Measurements from ENCODE around the gene TAGAP. TPM values are rescaled to one million over a fixed set of nuclear protein-coding genes. Genes with fewer than 3 reads are reported as not detected.
A peak's percentile ranks its signal among the peaks of the same experiment; 100 is the strongest.

Gene TAGAP
- total and polyA plus RNA-seq, 2 donors (not counting 1 experiment from before 2014, with no cell fraction given): 167 to 242 TPM

GRCh38 chr6:159090530-159091480 is 46.0 kb upstream of the TAGAP start:
- no peak overlapping the region for H3K4me2 ChIP-seq (replicated peaks; ENCODE audit: low read depth, low read length, poor library complexity, severe bottlenecking)
- no peak overlapping the region for H3K27ac ChIP-seq (ENCODE audit: low read length in 2 of 2)
- Mint-ChIP-seq H3K27ac (peak overlapping the region; percentile 70), H3K27me3 (no peaks in the 10 kb centered on the region), H3K4me1 (peaks cover 42% of the 10 kb centered on the region), H3K4me3 (no peak overlapping the region), H3K9me3 (ENCODE audit: insufficient read depth) (no peaks in the 10 kb centered on the region)
- ChIA-PET CTCF (interaction anchor here (0.9 to 2.5 kb wide), 5 partner anchors 10 to 51 kb away, joined by 3 to 10 read pairs (median 4); no protein-coding TSS in a partner anchor), POLR2A (interaction anchor here (0.6 to 1.4 kb wide), 3 partner anchors 11 to 227 kb away, joined by 3 to 6 read pairs (median 5); no protein-coding TSS in a partner anchor)
- H2AFZ ChIP-seq (ENCODE audit: insufficient read depth, low read depth, low read length, poor library complexity, severe bottlenecking): no peak overlapping the region
- no peak overlapping the region for H3K9ac ChIP-seq (ENCODE audit: low read length)
- ATAC-seq (ENCODE audit: low read depth) (no peak), DNase-seq (no peak)
- H3K27me3 ChIP-seq (replicated peaks in 1 of 4; ENCODE audit: control extremely low read depth in 1 of 4, control insufficient read depth in 3 of 4, insufficient read depth in 4 of 4, low read length in 3 of 4): no peaks in the 10 kb centered on the region
- H3K36me3 ChIP-seq (replicated peaks in 1 of 2; ENCODE audit: control extremely low read depth in 1 of 2, control insufficient read depth in 1 of 2, extremely low read depth in 1 of 2, insufficient read depth in 2 of 2, low read length in 1 of 2): no peaks in the 10 kb centered on the region
- TF ChIP-seq EZH2 (IDR thresholded peaks at IDR 0.05; ENCODE audit: borderline replicate concordance, insufficient read depth, low read depth, low read length, poor library complexity, severe bottlenecking) (no peak), CTCF (IDR thresholded peaks at IDR 0.05) (no peak)
- 91% methylated on average over 10 of the region's 10 CpGs for WGBS (ENCODE audit: insufficient coverage)
- H3K4me1 ChIP-seq (ENCODE audit: control insufficient read depth in 2 of 2, insufficient read depth in 2 of 2, low read length in 2 of 2): peaks cover 22 to 29% of the 10 kb centered on the region in 2 donors
- H3K9me3 ChIP-seq (ENCODE audit: control extremely low read depth in 1 of 3, control insufficient read depth in 2 of 3, insufficient read depth in 1 of 3, low read length in 2 of 3): peaks cover 0 to 5% (median 0%) of the 10 kb centered on the region in 3 donors
- peaks cover 5% of the 10 kb centered on the region for H3K79me2 ChIP-seq (ENCODE audit: control insufficient read depth, insufficient read depth, low read length)
- intact Hi-C loops (cut with micrococcal nuclease): loop anchor here (5.0 kb wide), 1 partner anchor 36 kb away; no protein-coding TSS in a partner anchor
- no peak overlapping the region for H3K4me3 ChIP-seq (ENCODE audit: control extremely low read depth in 1 of 5, extremely low read depth in 1 of 5, insufficient read depth in 1 of 5, low read depth in 2 of 5, low read length in 4 of 5)
- H4K20me1 ChIP-seq (ENCODE audit: control insufficient read depth, insufficient read depth, low read length, poor library complexity, severe bottlenecking): no peaks in the 10 kb centered on the region
